HCEC 1CT (cell line): Measurements from ENCODE around the gene NPHP4.
A peak's percentile ranks its signal among the peaks of the same experiment; 100 is the strongest.
"Not testable (repeated sequence)": the region's sequence is repeated elsewhere in the genome, so short reads cannot be mapped to it uniquely, and the experiment has no call there.

Source experiments
- DNase-seq: peaks from one replicate; pipeline ENCODE4 v3.0.0-alpha.2; 2017

NPHP4 gene

GRCh38 chr1:5907966-5908365 lies 84.3 kb downstream of the NPHP4 start:
- no peak for DNase-seq

- no peak for DNase-seq
These were observed 84.8 kb downstream of the NPHP4 start for GRCh38 chr1:5907386-5907785.

- no peak for DNase-seq
These were observed 85.3 kb downstream of the NPHP4 start for GRCh38 chr1:5906966-5907365.

DNA sequence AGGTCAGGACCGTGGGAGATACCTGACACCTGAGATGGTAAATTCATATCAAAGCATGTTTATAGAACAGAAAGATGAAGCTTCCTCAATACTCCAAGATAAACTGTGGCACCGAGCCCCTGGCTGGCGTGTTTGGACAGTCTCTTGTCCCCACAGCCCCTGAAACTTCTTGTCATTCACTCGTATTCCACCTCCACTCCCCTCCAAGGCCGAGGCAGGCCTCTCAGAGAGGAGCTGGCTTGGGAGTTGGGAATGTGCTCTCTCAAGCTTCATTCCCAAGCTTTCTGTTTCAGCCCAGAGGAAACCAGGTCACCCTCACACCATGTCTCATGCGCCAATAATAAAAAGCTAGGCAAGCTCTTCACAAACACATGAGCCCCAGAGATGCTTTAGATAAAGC lies 86.1 kb downstream of the NPHP4 start:
- DNase-seq = no peak

DNA sequence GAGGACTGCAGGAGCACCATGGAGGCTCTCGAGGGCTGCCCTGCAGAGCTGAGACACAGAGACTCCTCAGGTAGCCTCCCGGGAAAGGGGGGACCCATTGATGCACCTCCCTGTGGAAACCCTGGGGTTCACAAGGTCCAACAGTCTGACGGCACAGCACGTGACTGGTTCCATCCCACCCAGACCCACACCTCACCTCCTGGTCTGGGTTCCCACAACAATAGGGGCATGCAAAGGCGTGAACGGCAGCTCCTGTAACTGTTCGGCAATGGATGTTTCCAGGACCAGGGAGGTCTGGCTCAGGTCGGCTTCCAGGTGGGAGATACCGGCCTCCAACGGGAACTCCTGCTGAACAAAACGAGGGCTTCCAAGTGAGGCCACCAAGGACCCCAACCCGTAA lies 86.8 kb downstream of the NPHP4 start:
- DNase-seq = no peak

GRCh38 chr1:5904551-5904950 lies 87.7 kb downstream of the NPHP4 start:
- no peak for DNase-seq

GRCh38 chr1:5903680-5904079 lies 88.5 kb downstream of the NPHP4 start:
- no peak for DNase-seq

DNA sequence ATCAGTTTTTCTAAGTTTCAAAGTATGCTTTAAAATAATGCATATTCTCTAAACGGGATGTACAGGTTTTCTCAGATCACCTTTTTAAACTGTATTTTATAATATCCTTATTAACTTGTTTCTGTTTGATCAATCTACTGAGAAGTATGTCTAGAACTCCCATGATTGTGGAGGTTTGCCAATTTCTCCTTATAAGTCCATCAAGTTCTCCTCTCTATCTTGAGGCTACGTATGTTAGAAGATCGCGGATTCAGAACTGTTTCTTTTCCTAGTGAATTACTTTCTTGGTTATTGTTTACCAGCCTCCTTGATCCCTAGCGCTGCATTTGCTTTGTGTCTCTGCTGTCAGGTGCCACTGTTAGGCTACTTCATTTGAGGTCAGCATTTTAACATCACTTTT lies 89.2 kb downstream of the NPHP4 start:
- DNase-seq = no peak

DNA sequence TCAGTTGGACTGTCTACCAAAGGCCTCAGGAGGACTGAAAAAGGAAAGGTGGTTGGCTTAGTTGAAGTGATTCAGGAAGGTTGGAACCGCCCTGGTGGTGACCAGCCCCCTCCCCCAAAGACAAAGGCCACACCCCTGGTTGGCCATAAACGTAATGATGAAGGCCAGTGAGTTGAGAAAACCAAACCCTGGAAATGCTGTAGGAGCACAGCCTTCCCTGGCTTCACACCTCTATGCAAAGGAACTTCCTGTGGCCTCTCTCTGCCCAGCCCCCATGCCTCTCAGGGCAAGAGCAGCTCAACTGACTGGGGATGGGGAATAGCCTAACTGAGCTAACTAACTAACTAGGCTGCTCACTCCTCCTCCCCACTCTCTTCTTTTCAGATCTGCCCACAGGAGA lies 90.4 kb downstream of the NPHP4 start:
- DNase-seq = no peak

DNA sequence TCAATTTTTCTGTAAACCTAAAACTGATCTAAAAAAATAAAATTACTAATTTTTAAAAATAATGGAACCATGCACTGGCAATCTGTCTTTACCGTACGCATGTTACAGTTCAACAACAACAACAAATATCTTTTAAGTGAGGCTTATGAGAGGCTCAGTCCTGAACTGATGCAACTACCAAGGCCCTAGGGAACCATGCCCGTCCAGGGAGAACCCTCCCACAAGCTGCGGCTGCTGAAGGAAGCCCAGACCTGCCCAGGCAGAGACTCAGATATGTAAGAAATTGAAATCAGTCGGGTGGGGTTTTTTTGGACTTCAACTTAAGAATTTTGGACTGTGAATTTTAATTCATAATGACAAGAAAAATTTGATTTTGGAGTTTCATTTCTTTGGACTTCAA lies 91.1 kb downstream of the NPHP4 start:
- no peak for DNase-seq

- no peak for DNase-seq
These were observed 94.0 kb downstream of the NPHP4 start for GRCh38 chr1:5898266-5898665.

- DNase-seq = no peak
These were observed 95.2 kb downstream of the NPHP4 start for GRCh38 chr1:5896706-5897660.

- no peak for DNase-seq
These were observed 96.5 kb downstream of the NPHP4 start for GRCh38 chr1:5895446-5896406.

- not testable (repeated sequence) for DNase-seq
These were observed 98.4 kb downstream of the NPHP4 start for GRCh38 chr1:5893699-5894278.

GRCh38 chr1:5892329-5892728 lies 99.9 kb downstream of the NPHP4 start:
- DNase-seq = no peak

GRCh38 chr1:5891736-5892135 lies 100.5 kb downstream of the NPHP4 start:
- peak; percentile 37 for DNase-seq

GRCh38 chr1:5891137-5891536 lies 101.1 kb downstream of the NPHP4 start:
- no peak for DNase-seq

DNA sequence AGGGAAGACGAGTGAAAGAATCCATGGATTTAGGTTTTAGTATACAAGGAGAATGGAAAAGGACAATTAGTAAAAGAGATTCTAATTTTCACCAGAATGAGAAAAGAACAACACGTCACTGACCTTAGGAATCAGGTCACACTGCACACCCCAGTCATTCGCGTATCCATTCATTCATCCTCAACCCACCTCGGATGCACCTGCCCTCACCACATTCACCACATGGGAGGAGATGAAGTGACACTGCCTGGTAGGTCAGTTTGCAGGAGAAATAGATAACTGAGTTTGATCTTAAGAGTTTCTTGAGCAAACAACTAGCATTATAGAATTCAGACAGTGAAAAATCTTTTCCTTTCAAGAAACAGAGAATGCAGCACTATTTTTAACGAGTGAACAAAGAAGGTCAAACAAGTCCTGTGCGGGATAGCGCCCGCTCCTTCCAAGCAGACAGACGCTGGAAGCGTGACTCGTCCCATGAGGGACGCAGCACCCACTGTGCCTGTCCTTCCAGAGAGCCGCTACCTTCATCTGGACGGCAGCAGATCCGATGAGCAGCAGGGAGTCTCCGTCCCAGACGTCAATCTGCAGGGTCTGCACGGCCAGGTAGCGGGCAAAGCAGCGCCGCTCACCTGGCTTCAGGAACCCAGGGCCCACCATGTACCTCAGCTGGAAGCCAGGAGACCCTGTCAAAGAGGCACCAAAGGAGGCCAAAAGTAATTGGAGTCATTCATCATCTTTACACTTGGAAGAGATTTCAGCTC lies 101.7 kb downstream of the NPHP4 start:
- no peak for DNase-seq

GRCh38 chr1:5889901-5890300 lies 102.3 kb downstream of the NPHP4 start:
- no peak for DNase-seq

GRCh38 chr1:5889462-5889861 lies 102.8 kb downstream of the NPHP4 start:
- no peak for DNase-seq

DNA sequence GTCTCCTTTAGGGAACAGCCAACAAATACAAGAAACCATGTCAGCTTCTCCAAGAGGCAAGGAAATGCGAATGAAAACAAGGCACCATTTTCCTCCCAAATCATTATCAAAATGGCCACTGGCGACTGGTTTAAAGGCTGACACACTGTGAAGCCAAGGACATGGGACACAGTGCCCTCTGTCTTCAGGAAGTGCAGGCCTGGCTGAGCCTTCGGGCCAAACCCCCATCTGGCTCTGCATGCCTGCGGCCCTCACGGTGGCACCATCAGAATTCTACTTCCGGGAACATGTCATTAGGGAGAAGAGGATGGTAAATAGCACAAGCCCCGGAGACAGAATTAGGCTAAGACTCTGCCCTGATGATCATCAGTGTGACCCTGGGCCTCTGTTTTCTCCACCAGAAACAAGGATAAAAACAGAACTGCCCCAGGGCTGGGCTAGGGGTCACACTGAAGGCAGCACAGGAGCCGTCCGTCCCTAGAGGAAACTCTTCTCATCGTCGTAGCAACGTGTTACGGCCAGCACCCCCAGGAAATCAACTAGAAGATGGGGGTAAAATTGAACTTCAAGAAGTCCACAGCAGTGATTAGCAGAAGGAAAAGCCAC lies 103.5 kb downstream of the NPHP4 start:
- no peak for DNase-seq

- DNase-seq = no peak
These were observed 104.3 kb downstream of the NPHP4 start for GRCh38 chr1:5887971-5888361.
